H1 (cell line): Measurements from ENCODE around the gene HEATR1. TPM values are rescaled to one million over a fixed set of nuclear protein-coding genes. Genes with fewer than 3 reads are reported as not detected.

Experiments used
- CTCF ChIA-PET: fragments of 300-600 bp; sonication (Branson Sonifier 250); formaldehyde crosslinking; loops from one replicate; lab custom pipeline; 2021; ENCODE audit not compliant: partially characterized antibody; lab: Charles Lee
- POLR2A ChIA-PET: fragments of 300-600 bp; sonication (Branson Sonifier 250); formaldehyde crosslinking; loops from one replicate; lab custom pipeline; 2021; ENCODE audit warnings: inconsistent platforms; ENCODE audit not compliant: partially characterized antibody; lab: Charles Lee
- DNase-seq, 2 experiments: peaks; one replicate each; pipeline versions ENCODE4 v3.0.0 to v3.0.0-alpha.2; 2010 to 2022; ENCODE audit warnings: low spot score in 2 of 2, low read depth in 1 of 2, mixed read lengths in 1 of 2
- FAIRE-seq: peaks from 2 replicates; lab custom pipeline; 2011; peaks lifted over from hg19 to GRCh38; lab: Jason Lieb, UNC
- H2AFZ ChIP-seq: 2 replicates; pipeline ENCODE4 v1.8.1; 2012; ENCODE audit warnings: low read length, inconsistent platforms
- H2AK5ac ChIP-seq: 2 replicates; pipeline ENCODE4 v1.6.1; 2013; ENCODE audit warnings: low read depth, low read length
- H2BK120ac ChIP-seq: replicated peaks from 2 replicates; pipeline ENCODE3; 2013; ENCODE audit warnings: low read depth, low read length, inconsistent platforms
- H2BK12ac ChIP-seq: 2 replicates; pipeline ENCODE4 v1.6.1; 2013; ENCODE audit warnings: low read depth, low read length
- H2BK15ac ChIP-seq: 2 replicates; pipeline ENCODE4 v1.6.1; 2013; ENCODE audit warnings: low read length
- H2BK20ac ChIP-seq: 2 replicates; pipeline ENCODE4 v1.6.1; 2013; ENCODE audit warnings: low read length
- H2BK5ac ChIP-seq: 2 replicates; pipeline ENCODE4 v1.6.1; 2013; ENCODE audit warnings: low read depth, low read length
- H3K14ac ChIP-seq: 2 replicates; pipeline ENCODE4 v1.6.1; 2013; ENCODE audit warnings: inconsistent platforms; ENCODE audit not compliant: insufficient read length
- H3K18ac ChIP-seq: 2 replicates; pipeline ENCODE4 v1.6.1; 2013; ENCODE audit warnings: low read length; ENCODE audit errors: extremely low read depth
- H3K23ac ChIP-seq: 2 replicates; pipeline ENCODE4 v1.6.1; 2013; ENCODE audit warnings: inconsistent platforms; ENCODE audit not compliant: insufficient read length
- H3K23me2 ChIP-seq: 2 replicates; pipeline ENCODE4 v1.6.1; 2013; ENCODE audit warnings: low read depth, low read length
- H3K27ac ChIP-seq: 2 replicates; pipeline ENCODE4 v1.6.1; 2011; ENCODE audit warnings: low read depth, low read length, inconsistent platforms
- H3K27me3 ChIP-seq, 4 experiments: replicated peaks in 1 of 4; 1 replicate in 1 of 4; 2 replicates in 3 of 4; pipeline versions ENCODE4 v1.6.1 to v1.8.1; 2011 to 2013; ENCODE audit warnings: low read length in 3 of 4, mild to moderate bottlenecking in 3 of 4, inconsistent platforms in 2 of 4, mixed read lengths in 2 of 4, moderate library complexity in 1 of 4; ENCODE audit not compliant: control insufficient read depth in 3 of 4, insufficient read depth in 3 of 4; ENCODE audit errors: extremely low read depth in 1 of 4
- H3K36me3 ChIP-seq, 4 experiments: 2 replicates each; pipeline versions ENCODE4 v1.6.1 to v1.8.1; 2011 to 2013; ENCODE audit warnings: mild to moderate bottlenecking in 4 of 4, low read length in 3 of 4, moderate library complexity in 2 of 4, control low read depth in 1 of 4, inconsistent platforms in 1 of 4; ENCODE audit not compliant: insufficient read depth in 4 of 4, control insufficient read depth in 2 of 4
- H3K4ac ChIP-seq: replicated peaks from 2 replicates; pipeline ENCODE3; 2013; ENCODE audit warnings: low read length, low read depth, mixed read lengths, inconsistent platforms; ENCODE audit not compliant: insufficient read length
- H3K4me1 ChIP-seq, 4 experiments: replicated peaks in 1 of 4; 1 replicate in 1 of 4; 2 replicates in 3 of 4; pipeline versions ENCODE4 v1.6.1 to v1.8.1; 2011 to 2013; ENCODE audit warnings: low read length in 3 of 4, inconsistent platforms in 2 of 4, mixed read lengths in 1 of 4; ENCODE audit not compliant: insufficient read depth in 4 of 4, control insufficient read depth in 3 of 4
- H3K4me2 ChIP-seq, 2 experiments: 2 replicates each; pipeline versions ENCODE4 v1.6.1 to v1.8.1; 2011 to 2013; ENCODE audit warnings: low read depth in 2 of 2, low read length in 2 of 2, control low read depth in 1 of 2, inconsistent platforms in 1 of 2, mild to moderate bottlenecking in 1 of 2; ENCODE audit not compliant: insufficient read depth in 1 of 2
- H3K4me3 ChIP-seq, 4 experiments: fragments of 200-600, 300-600 bp in 1 of 4; sonication (generic), shearing (Covaris generic), sonication (Bioruptor Twin) in 1 of 4; 2 replicates each; pipeline versions ENCODE4 v1.5.1 to v1.8.1; 2011 to 2016; ENCODE audit warnings: low read length in 4 of 4, low read depth in 3 of 4, control low read depth in 2 of 4, inconsistent platforms in 2 of 4, mild to moderate bottlenecking in 2 of 4, mixed read lengths in 1 of 4, moderate library complexity in 1 of 4; ENCODE audit not compliant: insufficient read depth in 2 of 4; ENCODE audit errors: extremely low read depth in 1 of 4
- H3K56ac ChIP-seq: replicated peaks from 2 replicates; pipeline ENCODE3; 2013; ENCODE audit warnings: low read depth, mild to moderate bottlenecking, mixed read lengths, low read length, inconsistent platforms; ENCODE audit not compliant: insufficient read length
- H3K79me1 ChIP-seq: 2 replicates; pipeline ENCODE4 v1.6.1; 2013; ENCODE audit warnings: low read depth, low read length, control low read depth
- H3K79me2 ChIP-seq, 2 experiments: 2 replicates each; pipeline versions ENCODE4 v1.6.1 to v1.8.1; 2012 to 2013; ENCODE audit warnings: low read length in 2 of 2, mild to moderate bottlenecking in 2 of 2, inconsistent platforms in 1 of 2; ENCODE audit not compliant: insufficient read depth in 2 of 2, control insufficient read depth in 1 of 2
- H3K9ac ChIP-seq, 4 experiments: replicated peaks in 1 of 4; 1 replicate in 1 of 4; 2 replicates in 3 of 4; pipeline versions ENCODE4 v1.6.1 to v1.8.1; 2011 to 2013; ENCODE audit warnings: low read depth in 3 of 4, low read length in 3 of 4, control low read depth in 2 of 4, mild to moderate bottlenecking in 2 of 4, moderate library complexity in 2 of 4, inconsistent platforms in 1 of 4; ENCODE audit errors: extremely low read depth in 1 of 4
- H3K9me3 ChIP-seq, 2 experiments: 2 replicates each; pipeline versions ENCODE4 v1.6.1 to v1.8.1; 2012 to 2013; ENCODE audit warnings: mild to moderate bottlenecking in 2 of 2, moderate library complexity in 2 of 2, control low read depth in 1 of 2, inconsistent platforms in 1 of 2, low read depth in 1 of 2, low read length in 1 of 2, mixed read lengths in 1 of 2; ENCODE audit not compliant: insufficient read depth in 2 of 2
- H4K20me1 ChIP-seq, 2 experiments: replicated peaks in 1 of 2; 2 replicates each; pipeline versions ENCODE3 to v1.8.1; 2011 to 2013; ENCODE audit warnings: inconsistent platforms in 2 of 2, low read length in 2 of 2, mild to moderate bottlenecking in 1 of 2; ENCODE audit not compliant: insufficient read depth in 2 of 2, control insufficient read depth in 1 of 2
- H4K5ac ChIP-seq: 2 replicates; pipeline ENCODE4 v1.6.1; 2013; ENCODE audit warnings: low read length, low read depth, mixed read lengths, inconsistent platforms; ENCODE audit not compliant: insufficient read length
- H4K8ac ChIP-seq: 2 replicates; pipeline ENCODE4 v1.8.0; 2013; ENCODE audit warnings: mild to moderate bottlenecking, moderate library complexity, low read length, inconsistent platforms; ENCODE audit not compliant: insufficient read depth; ENCODE audit errors: extremely low read depth
- H4K91ac ChIP-seq: replicated peaks from 2 replicates; pipeline ENCODE3; 2013; ENCODE audit warnings: low read length, mixed read lengths, inconsistent platforms; ENCODE audit not compliant: insufficient read length
- BACH1 ChIP-seq: IDR thresholded peaks from 2 replicates; pipeline ENCODE4 v1.6.1; 2012; ENCODE audit warnings: low read length, improper control_type of control experiment
- EZH2 ChIP-seq: fragments of 200-600 bp; sonication (generic); IDR thresholded peaks from 2 replicates; pipeline ENCODE4 v1.7.1; 2012; ENCODE audit warnings: low read depth, mild to moderate bottlenecking, moderate library complexity, low read length, inconsistent platforms; ENCODE audit not compliant: severe bottlenecking
- KDM4A ChIP-seq: IDR thresholded peaks from one replicate; pipeline ENCODE4 v1.7.1; 2012; ENCODE audit warnings: low read depth, mild to moderate bottlenecking, moderate library complexity, low read length, inconsistent platforms; ENCODE audit not compliant: severe bottlenecking
- NANOG ChIP-seq: IDR thresholded peaks from 2 replicates; pipeline ENCODE4 v1.6.1; 2011; ENCODE audit warnings: low read length, low read depth, mild to moderate bottlenecking, inconsistent platforms; ENCODE audit not compliant: insufficient read depth, poor library complexity, severe bottlenecking
- POLR2A ChIP-seq, 2 experiments: IDR thresholded peaks; 1 replicate in 1 of 2; 2 replicates in 1 of 2; pipeline ENCODE4 v1.6.1; 2011; ENCODE audit warnings: low read depth in 2 of 2, low read length in 2 of 2, mild to moderate bottlenecking in 2 of 2; ENCODE audit errors: control extremely low read depth in 1 of 2
- RFX5 ChIP-seq: IDR thresholded peaks from 2 replicates; pipeline ENCODE4 v1.6.1; 2011; ENCODE audit warnings: low read depth, low read length, improper control_type of control experiment, borderline replicate concordance
- SIN3A ChIP-seq, 2 experiments: IDR thresholded peaks in 1 of 2; conservative IDR thresholded peaks in 1 of 2; 2 replicates each; pipeline ENCODE4 v1.6.1; 2011 to 2012; ENCODE audit warnings: low read length in 2 of 2, improper control_type of control experiment in 1 of 2, low read depth in 1 of 2, mild to moderate bottlenecking in 1 of 2
- TAF7 ChIP-seq: optimal IDR thresholded peaks from 2 replicates; pipeline ENCODE3; 2011; ENCODE audit warnings: low read depth, mild to moderate bottlenecking, inconsistent platforms, low read length, moderate library complexity, borderline replicate concordance
- WGBS, 2 experiments: shearing (Covaris generic) in 1 of 2; methylation state at CpG; one replicate each; pipeline versions ENCODE4 v1.1.6 to v1.1.7; 2013 to 2015; ENCODE audit warnings: low lambda C conversion rate in 2 of 2, mixed read lengths in 2 of 2, inconsistent platforms in 1 of 2, low coverage in 1 of 2, missing lambda C conversion rate in 1 of 2; ENCODE audit not compliant: insufficient replicate concordance in 2 of 2, insufficient coverage in 1 of 2, insufficient read length in 1 of 2; ENCODE audit errors: extremely low coverage in 1 of 2, missing lambda C conversion rate in 1 of 2; 5-methylcytosine and 5-hydroxymethylcytosine counted together
- polyA plus RNA-seq, 7 experiments: library from polyadenylated mRNA; depleted of rRNA in 3 of 7; stranded (reverse) in 5 of 7; unstranded in 2 of 7; fragments of >200 nt in 5 of 7; fragments of 200-250 nt in 2 of 7; gene quantifications; 1 replicate in 5 of 7; 2 replicates in 1 of 7; 4 replicates in 1 of 7; pipeline versions ENCODE4 v1.2.1 to v1.2.3, GENCODE V29; 2011 to 2013; ENCODE audit warnings: missing spikeins in 2 of 7, mixed read lengths in 2 of 7
- total RNA-seq: library from RNA; stranded (reverse); fragmentation: NEBNext Ultra II Directional; extraction: Animal tissue kit (Norgen Biotek cat#: 25700); gene quantifications from 2 replicates; pipeline ENCODE4 v1.2.1, GENCODE V29; 2021
- TF ChIP-seq, protein P1 (sequence below): IDR thresholded peaks from 2 replicates; pipeline ENCODE4 v1.6.1; 2012; ENCODE audit warnings: low read length, inconsistent platforms
- TF ChIP-seq, protein P2 (sequence below): IDR thresholded peaks from 2 replicates; pipeline ENCODE4 v1.6.1; 2011; ENCODE audit warnings: low read length, improper control_type of control experiment

HEATR1 gene
- total and polyA plus RNA-seq, 2 of the 8 experiments (the other 6 are each of a cell fraction or from before 2014, with no cell fraction given), result 13.0 to 95.8 TPM

DNA sequence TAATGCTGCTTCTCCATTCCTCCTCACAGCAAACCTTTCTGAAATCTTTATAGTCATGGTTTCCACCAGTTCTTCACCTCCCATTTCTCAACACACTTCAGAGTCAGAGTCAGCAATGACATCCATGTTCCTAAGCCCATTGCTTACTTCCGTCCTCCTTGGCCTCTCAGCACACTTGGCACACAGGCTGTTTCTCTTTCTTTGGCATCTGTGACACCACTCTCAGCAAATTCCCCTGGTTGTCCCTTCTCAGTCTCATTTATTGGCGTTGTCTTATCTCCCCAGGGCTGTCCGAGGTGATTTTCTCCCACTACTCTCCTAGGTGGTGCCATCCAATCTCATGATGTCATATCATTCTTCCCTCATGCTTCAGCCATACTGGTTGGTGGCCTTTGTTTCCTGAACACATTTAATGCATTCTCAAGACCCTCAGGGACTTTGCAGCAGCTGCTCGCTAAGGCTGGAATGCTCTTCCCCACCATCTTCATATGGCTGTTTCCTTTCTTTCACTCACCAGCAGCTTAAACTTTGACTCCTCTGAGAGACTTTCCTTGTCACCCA is 83.8 kb downstream of the HEATR1 start:
- no peak for FAIRE-seq
- no peaks in the 10 kb centered on the region for H3K9me3 ChIP-seq
- no peak overlapping the region for H3K4me3 ChIP-seq
- H2BK12ac ChIP-seq, result no peak overlapping the region
- H3K79me1 ChIP-seq, result no peaks in the 10 kb centered on the region
- H3K23ac ChIP-seq, result no peak overlapping the region
- H3K56ac ChIP-seq, result no peak overlapping the region
- no peak overlapping the region for H3K14ac ChIP-seq
- H3K9ac ChIP-seq, result no peak overlapping the region
- H4K20me1 ChIP-seq, result no peaks in the 10 kb centered on the region
- no peak overlapping the region for H2BK20ac ChIP-seq
- H2AK5ac ChIP-seq, result no peak overlapping the region
- H4K91ac ChIP-seq, result no peak overlapping the region
- no peak overlapping the region for H3K4ac ChIP-seq
- H3K27me3 ChIP-seq, result peaks cover 0 to 21% (median 11%) of the 10 kb centered on the region in 4 experiments; a peak in 5 of 7 replicates
- no peaks in the 10 kb centered on the region for H3K79me2 ChIP-seq
- no peak overlapping the region for H4K5ac ChIP-seq
- no peak overlapping the region for H4K8ac ChIP-seq
- H3K4me1 ChIP-seq, result peaks cover 0 to 3% (median 1%) of the 10 kb centered on the region in 4 experiments; a peak in 5 of 7 replicates
- H3K23me2 ChIP-seq, result peaks cover 12% of the 10 kb centered on the region
- H3K27ac ChIP-seq, result no peak overlapping the region
- H2AFZ ChIP-seq, result no peak overlapping the region
- H2BK5ac ChIP-seq, result no peak overlapping the region
- H3K36me3 ChIP-seq, result no peaks in the 10 kb centered on the region
- WGBS, 2 experiments, result 89% methylated on average over 4 of the region's 4 CpGs; no CpG with 5 or more reads in 1 of the 2 experiments
- CTCF ChIA-PET, result interaction anchor here (1.1 to 1.3 kb wide), 2 partner anchors 29 to 69 kb away, joined by 3 read pairs; no protein-coding TSS in a partner anchor
- no peak overlapping the region for H2BK15ac ChIP-seq
- no peak for DNase-seq
- POLR2A ChIA-PET, result no interaction called here
- H2BK120ac ChIP-seq, result no peak overlapping the region
- H3K4me2 ChIP-seq, result no peak overlapping the region
- no peak overlapping the region for H3K18ac ChIP-seq
- TF ChIP-seq KDM4A (no peak), BACH1 (no peak), TAF7 (no peak), POLR2A (IDR thresholded peaks at IDR 0.05; ENCODE audit: control extremely low read depth in 1 of 2, low read depth in 2 of 2, low read length in 2 of 2) (no peak), NANOG (no peak), RFX5 (no peak), EZH2 (no peak), SIN3A (conservative IDR thresholded peaks at IDR 0.05 in 1 of 2, IDR thresholded peaks at IDR 0.05 in 1 of 2; ENCODE audit: low read depth in 1 of 2, low read length in 2 of 2) (no peak)
- TF ChIP-seq, protein P1, sequence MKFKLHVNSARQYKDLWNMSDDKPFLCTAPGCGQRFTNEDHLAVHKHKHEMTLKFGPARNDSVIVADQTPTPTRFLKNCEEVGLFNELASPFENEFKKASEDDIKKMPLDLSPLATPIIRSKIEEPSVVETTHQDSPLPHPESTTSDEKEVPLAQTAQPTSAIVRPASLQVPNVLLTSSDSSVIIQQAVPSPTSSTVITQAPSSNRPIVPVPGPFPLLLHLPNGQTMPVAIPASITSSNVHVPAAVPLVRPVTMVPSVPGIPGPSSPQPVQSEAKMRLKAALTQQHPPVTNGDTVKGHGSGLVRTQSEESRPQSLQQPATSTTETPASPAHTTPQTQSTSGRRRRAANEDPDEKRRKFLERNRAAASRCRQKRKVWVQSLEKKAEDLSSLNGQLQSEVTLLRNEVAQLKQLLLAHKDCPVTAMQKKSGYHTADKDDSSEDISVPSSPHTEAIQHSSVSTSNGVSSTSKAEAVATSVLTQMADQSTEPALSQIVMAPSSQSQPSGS, result no peak
- TF ChIP-seq, protein P2, sequence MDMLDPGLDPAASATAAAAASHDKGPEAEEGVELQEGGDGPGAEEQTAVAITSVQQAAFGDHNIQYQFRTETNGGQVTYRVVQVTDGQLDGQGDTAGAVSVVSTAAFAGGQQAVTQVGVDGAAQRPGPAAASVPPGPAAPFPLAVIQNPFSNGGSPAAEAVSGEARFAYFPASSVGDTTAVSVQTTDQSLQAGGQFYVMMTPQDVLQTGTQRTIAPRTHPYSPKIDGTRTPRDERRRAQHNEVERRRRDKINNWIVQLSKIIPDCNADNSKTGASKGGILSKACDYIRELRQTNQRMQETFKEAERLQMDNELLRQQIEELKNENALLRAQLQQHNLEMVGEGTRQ, result no peak
